HepG2 (cell line): ENCODE measurements around the gene FEM1B. TPM values are rescaled to one million over a fixed set of nuclear protein-coding genes. Genes with fewer than 3 reads are reported as not detected.
A peak's percentile ranks its signal among the peaks of the same experiment; 100 is the strongest.

ENCODE experiments used
- ATAC-seq: fragments of 200-7000 bp; cut with Tn5 transposase; 3 replicates; pipeline ENCODE4 v1.9.1; 2020; ENCODE audit warnings: mild to moderate bottlenecking, moderate library complexity
- Bru-seq: library from RNA; stranded (reverse); fragments of 400-500 nt; gene quantifications from one replicate; lab custom pipeline; 2021; lab: Mats Ljungman, UMichigan
- BruChase-seq, 2 experiments: library from RNA; stranded (reverse); fragments of 400-500 nt; gene quantifications; one replicate each; lab custom pipeline; 2021; lab: Mats Ljungman, UMichigan
- BruUV-seq: library from RNA; stranded (reverse); fragments of 400-500 nt; replicated peaks from 2 replicates; lab custom pipeline; 2021; lab: Mats Ljungman, UMichigan
- CTCF ChIA-PET: fragments of 300-600 bp; formaldehyde crosslinking; extraction: SDS; loops from one replicate; lab custom pipeline; 2021; ENCODE audit warnings: low total read pairs, inconsistent platforms, low intra/inter-chr PET ratio; lab: Yijun Ruan, JAX
- POLR2A ChIA-PET: fragments of 350-600 bp; sonication (Branson Sonifier 250); formaldehyde crosslinking; loops from one replicate; lab custom pipeline; 2020; ENCODE audit warnings: antibody characterized with exemption, inconsistent platforms; lab: Yijun Ruan, JAX
- DNase-seq: peaks from one replicate; pipeline ENCODE4 v3.0.0-alpha.2; 2015; ENCODE audit warnings: low spot score
- FAIRE-seq: peaks from 3 replicates; lab custom pipeline; 2011; peaks lifted over from hg19 to GRCh38; lab: Jason Lieb, UNC
- H2AFZ ChIP-seq: one replicate; pipeline ENCODE4 v1.6.1; 2011; ENCODE audit warnings: low read length, inconsistent platforms
- H3K27ac ChIP-seq: fragments of 300-600 bp; 3 replicates; pipeline ENCODE4 v1.8.0; 2011; ENCODE audit warnings: mixed run types, mild to moderate bottlenecking, mixed read lengths, low read length, inconsistent platforms; ENCODE audit not compliant: insufficient read depth; ENCODE audit errors: extremely low read length
- H3K27me3 ChIP-seq, 2 experiments: fragments of 200-600 bp in 1 of 2; 2 replicates in 1 of 2; 3 replicates in 1 of 2; pipeline versions ENCODE4 v1.6.0 to v1.8.0; 2011; ENCODE audit warnings: low read length in 2 of 2, mild to moderate bottlenecking in 2 of 2, moderate library complexity in 2 of 2, inconsistent platforms in 1 of 2; ENCODE audit not compliant: insufficient read depth in 2 of 2, control insufficient read depth in 1 of 2
- H3K36me3 ChIP-seq, 2 experiments: fragments of 200-600 bp in 1 of 2; replicated peaks in 1 of 2; 2 replicates in 1 of 2; 3 replicates in 1 of 2; pipeline versions ENCODE4 v1.5.1 to v1.8.0; 2011; ENCODE audit warnings: low read length in 2 of 2, inconsistent platforms in 1 of 2; ENCODE audit not compliant: insufficient read depth in 2 of 2, control insufficient read depth in 1 of 2
- H3K4me1 ChIP-seq: 2 replicates; pipeline ENCODE4 v1.5.1; 2012; ENCODE audit warnings: low read length, inconsistent platforms; ENCODE audit not compliant: insufficient read depth
- H3K4me2 ChIP-seq: 2 replicates; pipeline ENCODE4 v1.6.0; 2011; ENCODE audit warnings: low read depth, low read length, inconsistent platforms
- H3K4me3 ChIP-seq, 3 experiments: fragments of 200-600 bp in 1 of 3; sonication (generic), shearing (Covaris generic) in 1 of 3; replicated peaks in 1 of 3; 2 replicates each; pipeline ENCODE4 v1.5.1; 2011 to 2016; ENCODE audit warnings: low read length in 3 of 3, inconsistent platforms in 2 of 3, low read depth in 2 of 3, mild to moderate bottlenecking in 2 of 3, control low read depth in 1 of 3, mixed read lengths in 1 of 3; ENCODE audit not compliant: insufficient read depth in 1 of 3
- H3K79me2 ChIP-seq: one replicate; pipeline ENCODE4 v1.6.1; 2011; ENCODE audit warnings: low read length, inconsistent platforms; ENCODE audit not compliant: insufficient read depth
- H3K9ac ChIP-seq: 2 replicates; pipeline ENCODE4 v1.6.0; 2011; ENCODE audit warnings: mild to moderate bottlenecking, low read depth, low read length, inconsistent platforms; ENCODE audit not compliant: insufficient read depth
- H3K9me3 ChIP-seq: 2 replicates; pipeline ENCODE4 v1.5.1; 2012; ENCODE audit warnings: mild to moderate bottlenecking, low read length
- H4K20me1 ChIP-seq: 2 replicates; pipeline ENCODE4 v1.6.0; 2011; ENCODE audit warnings: inconsistent platforms, mild to moderate bottlenecking, low read length, moderate library complexity; ENCODE audit not compliant: insufficient read depth
- CENPX ChIP-seq: sonication (generic); formaldehyde crosslinking; IDR thresholded peaks from 2 replicates; pipeline ENCODE4 v1.9.0; 2021; ENCODE audit warnings: mild to moderate bottlenecking, missing genetic modification reagents, moderate library complexity
- HCFC1 ChIP-seq: fragments of 150-350 bp; IDR thresholded peaks from 2 replicates; pipeline ENCODE4 v1.6.1; 2014; ENCODE audit warnings: low read depth, low read length
- MAF1 ChIP-seq: sonication (generic); formaldehyde crosslinking; IDR thresholded peaks from 2 replicates; pipeline ENCODE4 v1.5.0; 2020; ENCODE audit warnings: missing genetic modification reagents, borderline replicate concordance
- MIER3 ChIP-seq: IDR thresholded peaks from 2 replicates; pipeline ENCODE4 v1.6.1; 2016; ENCODE audit warnings: missing compliant biosample characterization, borderline replicate concordance
- NFE2L2 ChIP-seq: fragments of 150-350 bp; IDR thresholded peaks from 2 replicates; pipeline ENCODE4 v1.6.1; 2014; ENCODE audit warnings: low read length
- RELA ChIP-seq: sonication (generic); formaldehyde crosslinking; IDR thresholded peaks from 2 replicates; pipeline ENCODE4 v1.4.0; 2020; ENCODE audit warnings: missing genetic modification reagents
- ZNF317 ChIP-seq: sonication (generic); formaldehyde crosslinking; IDR thresholded peaks from 2 replicates; pipeline ENCODE4 v1.5.0; 2020; ENCODE audit warnings: mild to moderate bottlenecking, missing genetic modification reagents
- ZNF431 ChIP-seq: sonication (generic); formaldehyde crosslinking; IDR thresholded peaks from 2 replicates; pipeline ENCODE4 v1.9.0; 2022; ENCODE audit warnings: missing genetic modification reagents, low read depth, mild to moderate bottlenecking, borderline replicate concordance
- ZNF530 ChIP-seq: sonication (generic); formaldehyde crosslinking; IDR thresholded peaks from 2 replicates; pipeline ENCODE4 v1.5.0; 2020; ENCODE audit warnings: low read depth, mild to moderate bottlenecking, missing genetic modification reagents
- WGBS: methylation state at CpG from one replicate; pipeline ENCODE4 v1.1.6; 2017; ENCODE audit warnings: low lambda C conversion rate; 5-methylcytosine and 5-hydroxymethylcytosine counted together
- in situ Hi-C: cut with HindIII; loops from 2 replicates; pipeline ENCODE4 v1.10.0; 2017; ENCODE audit warnings: low pct_unique_long_range_greater_than_20kb; ENCODE audit not compliant: extremely low pct_ligation_motif_present
- intact Hi-C: fragments of 100-400 bp; cut with micrococcal nuclease; formaldehyde crosslinking; loops from one replicate; pipeline ENCODE4 v1.10.0; 2022; ENCODE audit not compliant: unreplicated experiment
- long read RNA-seq, 2 experiments: library from RNA in 1 of 2; library from polyadenylated mRNA in 1 of 2; stranded (forward) in 1 of 2; unstranded in 1 of 2; transcript quantifications; one replicate each; pipeline ENCODE4 v2.0.0, GENCODE V29; 2019 to 2022
- polyA minus RNA-seq, 3 experiments: library from RNA; depleted of rRNA, polyadenylated mRNA; stranded (reverse); fragments of >200 nt; gene quantifications; 2 replicates each; pipeline ENCODE4 v1.2.3, GENCODE V29; 2011; ENCODE audit warnings: low replicate concordance in 1 of 3
- polyA plus RNA-seq, 8 experiments: library from polyadenylated mRNA; depleted of rRNA in 3 of 8; stranded (reverse) in 7 of 8; unstranded in 1 of 8; fragments of >200 nt; fragmentation: Illumina TruSeq in 4 of 8; extraction: Trizol in 4 of 8; gene quantifications; 2 replicates each; pipeline versions ENCODE4 v1.2.1 to v1.2.3, GENCODE V29; 2011 to 2016; ENCODE audit warnings: low read depth in 4 of 8, missing spikeins in 1 of 8, mixed read lengths in 1 of 8; ENCODE audit not compliant: insufficient read depth in 1 of 8
- total RNA-seq, 5 experiments: library from RNA; depleted of rRNA; stranded (reverse); fragments of >200 nt; fragmentation: Illumina TruSeq; extraction: Trizol; gene quantifications; 2 replicates each; pipeline ENCODE4 v1.2.3, GENCODE V29; 2016; ENCODE audit warnings: low read depth in 1 of 5
- TF ChIP-seq, protein P1 (sequence below): sonication (generic); formaldehyde crosslinking; IDR thresholded peaks from 2 replicates; pipeline ENCODE4 v1.9.0; 2021; ENCODE audit warnings: missing genetic modification reagents, borderline replicate concordance
- TF ChIP-seq, protein P2 (sequence below): IDR thresholded peaks from 2 replicates; pipeline ENCODE4 v1.6.1; 2016; ENCODE audit warnings: missing compliant biosample characterization, missing genetic modification reagents, borderline replicate concordance
- TF ChIP-seq, protein P3 (sequence below): sonication (generic); formaldehyde crosslinking; IDR thresholded peaks from 2 replicates; pipeline ENCODE4 v1.4.0; 2020; ENCODE audit warnings: mild to moderate bottlenecking, missing genetic modification reagents
- TF ChIP-seq, protein P4 (sequence below): sonication (generic); IDR thresholded peaks from 2 replicates; pipeline ENCODE4 v1.6.1; 2016; ENCODE audit warnings: low read depth, borderline replicate concordance

The FEM1B gene
- total RNA-seq (2016; rRNA removed; fragmentation: Illumina TruSeq; extraction: Trizol) (38.1 and 41.2 TPM in 2 replicates), polyA plus RNA-seq (2011; rRNA removed) (40.0 and 40.3 TPM in 2 replicates), polyA minus RNA-seq (2011; rRNA and poly(A)+ RNA removed; ENCODE audit: low replicate concordance) (110 and 233 TPM in 2 replicates), Bru-seq, nascent RNA (percentile 95 among the genes with signal in this experiment), BruChase-seq, experiment 1, labeled RNA remaining after a 6-hour chase (percentile 93 among the genes with signal in this experiment), BruChase-seq, experiment 2, labeled RNA remaining after a 2-hour chase (percentile 98 among the genes with signal in this experiment)
- total RNA-seq (2016; cell fraction: cytosol; rRNA removed; fragmentation: Illumina TruSeq; extraction: Trizol; ENCODE audit: low read depth) = 1.8 and 3.1 TPM in 2 replicates
- total RNA-seq (2016; cell fraction: insoluble cytoplasmic fraction; rRNA removed; fragmentation: Illumina TruSeq; extraction: Trizol) = 30.7 and 45.0 TPM in 2 replicates
- 14.6 and 17.1 TPM in 2 replicates for total RNA-seq (2016; cell fraction: membrane; rRNA removed; fragmentation: Illumina TruSeq; extraction: Trizol)
- total RNA-seq (2016; cell fraction: nucleus; rRNA removed; fragmentation: Illumina TruSeq; extraction: Trizol) = 28.2 and 28.4 TPM in 2 replicates
- 19.1 and 23.6 TPM in 2 replicates for polyA plus RNA-seq (2011; cell fraction: cytosol; rRNA removed)
- 21.4 and 22.7 TPM in 2 replicates for polyA plus RNA-seq (2011; cell fraction: nucleus; rRNA removed)
- 16.6 and 17.3 TPM in 2 replicates for polyA plus RNA-seq (2012)
- 0.72 and 0.80 TPM in 2 replicates for polyA plus RNA-seq (2016; cell fraction: cytosol; fragmentation: Illumina TruSeq; extraction: Trizol; ENCODE audit: low read depth)
- 19.0 and 20.2 TPM in 2 replicates for polyA plus RNA-seq (2016; cell fraction: insoluble cytoplasmic fraction; fragmentation: Illumina TruSeq; extraction: Trizol; ENCODE audit: low read depth)
- 4.2 and 4.6 TPM in 2 replicates for polyA plus RNA-seq (2016; cell fraction: membrane; fragmentation: Illumina TruSeq; extraction: Trizol; ENCODE audit: low read depth)
- polyA plus RNA-seq (2016; cell fraction: nucleus; fragmentation: Illumina TruSeq; extraction: Trizol; ENCODE audit: insufficient read depth, low read depth) = 19.1 and 25.5 TPM in 2 replicates
- polyA minus RNA-seq (2011; cell fraction: cytosol; rRNA and poly(A)+ RNA removed) = 70.9 and 90.9 TPM in 2 replicates
- polyA minus RNA-seq (2011; cell fraction: nucleus; rRNA and poly(A)+ RNA removed) = 58.1 and 77.1 TPM in 2 replicates
- long read RNA-seq, experiment 1, partial matches to known transcripts = 0 of 4 reads
- long read RNA-seq, experiment 1, other reads (novel, unspliced or antisense) = 4 of 4 reads
- long read RNA-seq, experiment 2, full-length matches to known transcripts = 9 of 55 reads
- long read RNA-seq, experiment 2, partial matches to known transcripts = 0 of 55 reads
- long read RNA-seq, experiment 2, other reads (novel, unspliced or antisense) = 46 of 55 reads

DNA sequence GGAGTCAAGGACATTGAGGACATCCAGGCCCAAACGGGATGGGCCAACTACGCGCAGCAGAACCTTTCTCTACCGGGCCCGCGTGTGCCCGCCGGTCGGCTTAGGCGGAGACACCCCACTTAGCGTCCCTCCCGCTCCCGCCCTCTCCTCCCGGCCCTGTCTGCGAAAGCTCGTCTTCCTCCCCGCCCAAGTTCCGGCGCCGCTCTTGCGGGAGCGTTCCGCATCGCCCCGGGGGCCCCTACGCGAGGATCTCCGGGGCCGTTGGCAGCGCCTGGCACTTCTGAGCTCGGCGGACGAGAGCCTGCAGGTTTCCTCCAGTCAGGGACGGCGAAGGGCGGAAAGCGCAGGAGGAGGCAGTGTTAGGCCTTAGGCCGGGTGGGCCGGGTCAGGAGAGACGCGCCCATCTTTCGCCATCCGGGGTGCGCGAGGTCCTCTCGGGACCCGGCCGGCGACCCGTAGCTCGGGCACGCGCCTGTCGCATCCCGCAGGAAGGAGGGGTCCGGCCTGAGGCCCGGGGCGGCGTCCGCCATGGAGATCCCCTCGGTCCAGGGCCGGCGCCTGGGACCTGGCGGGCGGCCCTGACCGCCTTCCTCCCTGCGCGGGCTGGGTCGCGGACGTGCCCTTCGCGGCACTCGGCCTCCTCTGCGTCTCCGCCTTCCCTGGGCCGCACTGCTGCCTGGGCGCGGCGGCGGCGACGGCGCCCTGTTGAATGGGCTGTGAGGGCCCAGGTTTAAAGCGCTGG lies at the start of gene FEM1B:
Gene FEM1B, plus strand, starts transcription at position 143 of the 742 bp plus-strand sequence. CDS start 673 bp downstream, outside the sequence.
- FAIRE-seq (no peak), DNase-seq (peak; percentile 83), ATAC-seq (peak; percentile 85)
- in situ Hi-C loops = no loop called here
- H4K20me1 ChIP-seq = peaks cover 33% of the 10 kb centered on the region
- no peaks in the 10 kb centered on the region for H3K9me3 ChIP-seq
- H3K4me2 ChIP-seq = peak within 1 kb of the TSS; percentile 97
- peak within 1 kb of the TSS; percentile 79 for H2AFZ ChIP-seq
- POLR2A ChIA-PET = interaction anchor here (0.6 to 3.1 kb wide), 21 partner anchors 8 to 540 kb away, joined by 3 to 51 read pairs (median 5); partner anchors contain the start of gene CLN6
- peak within 1 kb of the TSS; percentile 92 to 99 (median 98) for H3K4me3 ChIP-seq
- H3K9ac ChIP-seq = peak within 1 kb of the TSS; percentile 93
- intact Hi-C loops = loop anchor here (5.0 kb wide), 1 partner anchor 45 kb away; no protein-coding TSS in a partner anchor
- CTCF ChIA-PET = interaction anchor here (1.5 kb wide), 1 partner anchor 29 kb away, joined by 5 read pairs; no protein-coding TSS in a partner anchor
- peaks cover 47% of the 10 kb centered on the region for H3K79me2 ChIP-seq
- H3K36me3 ChIP-seq = no peaks in the 10 kb centered on the region
- no peaks in the 10 kb centered on the region; a peak in 1 of 5 replicates for H3K27me3 ChIP-seq
- WGBS = 0% methylated on average over 1 of the region's 85 CpGs
- H3K4me1 ChIP-seq = peaks cover 76% of the 10 kb centered on the region
- BruUV-seq = no TSS peak
- H3K27ac ChIP-seq = peak within 1 kb of the TSS; percentile 97
- TF ChIP-seq, protein P1, sequence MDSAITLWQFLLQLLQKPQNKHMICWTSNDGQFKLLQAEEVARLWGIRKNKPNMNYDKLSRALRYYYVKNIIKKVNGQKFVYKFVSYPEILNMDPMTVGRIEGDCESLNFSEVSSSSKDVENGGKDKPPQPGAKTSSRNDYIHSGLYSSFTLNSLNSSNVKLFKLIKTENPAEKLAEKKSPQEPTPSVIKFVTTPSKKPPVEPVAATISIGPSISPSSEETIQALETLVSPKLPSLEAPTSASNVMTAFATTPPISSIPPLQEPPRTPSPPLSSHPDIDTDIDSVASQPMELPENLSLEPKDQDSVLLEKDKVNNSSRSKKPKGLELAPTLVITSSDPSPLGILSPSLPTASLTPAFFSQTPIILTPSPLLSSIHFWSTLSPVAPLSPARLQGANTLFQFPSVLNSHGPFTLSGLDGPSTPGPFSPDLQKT (CRISPR knock-in tag) = peak; percentile 91; the same call in 1 of the 2 replicates
- TF ChIP-seq HCFC1 (peak; percentile 63; the same call in 1 of the 2 replicates), ZNF530 (no peak), ZNF317 (CRISPR knock-in tag) (peak; percentile 91), CENPX (CRISPR knock-in tag) (no peak), RELA (no peak), NFE2L2 (no peak), ZNF431 (CRISPR knock-in tag) (no peak), MIER3 (CRISPR knock-in tag) (peak; percentile 72; the same call in 1 of the 2 replicates), MAF1 (no peak)
- TF ChIP-seq, protein P2, sequence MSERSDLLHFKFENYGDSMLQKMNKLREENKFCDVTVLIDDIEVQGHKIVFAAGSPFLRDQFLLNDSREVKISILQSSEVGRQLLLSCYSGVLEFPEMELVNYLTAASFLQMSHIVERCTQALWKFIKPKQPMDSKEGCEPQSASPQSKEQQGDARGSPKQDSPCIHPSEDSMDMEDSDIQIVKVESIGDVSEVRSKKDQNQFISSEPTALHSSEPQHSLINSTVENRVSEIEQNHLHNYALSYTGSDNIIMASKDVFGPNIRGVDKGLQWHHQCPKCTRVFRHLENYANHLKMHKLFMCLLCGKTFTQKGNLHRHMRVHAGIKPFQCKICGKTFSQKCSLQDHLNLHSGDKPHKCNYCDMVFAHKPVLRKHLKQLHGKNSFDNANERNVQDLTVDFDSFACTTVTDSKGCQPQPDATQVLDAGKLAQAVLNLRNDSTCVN (CRISPR knock-in tag) = peak; percentile 77; the same call in 1 of the 2 replicates
- TF ChIP-seq, protein P3, sequence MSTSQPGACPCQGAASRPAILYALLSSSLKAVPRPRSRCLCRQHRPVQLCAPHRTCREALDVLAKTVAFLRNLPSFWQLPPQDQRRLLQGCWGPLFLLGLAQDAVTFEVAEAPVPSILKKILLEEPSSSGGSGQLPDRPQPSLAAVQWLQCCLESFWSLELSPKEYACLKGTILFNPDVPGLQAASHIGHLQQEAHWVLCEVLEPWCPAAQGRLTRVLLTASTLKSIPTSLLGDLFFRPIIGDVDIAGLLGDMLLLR (CRISPR knock-in tag) = peak; percentile 22; the same call in 1 of the 2 replicates
- TF ChIP-seq, protein P4, sequence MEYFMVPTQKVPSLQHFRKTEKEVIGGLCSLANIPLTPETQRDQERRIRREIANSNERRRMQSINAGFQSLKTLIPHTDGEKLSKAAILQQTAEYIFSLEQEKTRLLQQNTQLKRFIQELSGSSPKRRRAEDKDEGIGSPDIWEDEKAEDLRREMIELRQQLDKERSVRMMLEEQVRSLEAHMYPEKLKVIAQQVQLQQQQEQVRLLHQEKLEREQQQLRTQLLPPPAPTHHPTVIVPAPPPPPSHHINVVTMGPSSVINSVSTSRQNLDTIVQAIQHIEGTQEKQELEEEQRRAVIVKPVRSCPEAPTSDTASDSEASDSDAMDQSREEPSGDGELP = peak; percentile 8; the same call in 1 of the 2 replicates
